SK-N-SH (cell line): ENCODE results near the gene SEC31B. TPM values are rescaled to one million over a fixed set of nuclear protein-coding genes. Genes with fewer than 3 reads are reported as not detected.

Source experiments
- CTCF ChIA-PET: fragments of 300-600, 350-600 bp; formaldehyde crosslinking; extraction: SDS; loops from one replicate; lab custom pipeline; 2021; lab: Yijun Ruan, JAX
- POLR2A ChIA-PET: fragments of 350-600 bp; sonication (Branson Sonifier 250); formaldehyde crosslinking; extraction: SDS; loops from one replicate; lab custom pipeline; 2020; ENCODE audit warnings: antibody characterized with exemption, inconsistent platforms; lab: Yijun Ruan, JAX
- DNase-seq: peaks from one replicate; pipeline ENCODE4 v3.0.0; 2012
- H2AFZ ChIP-seq: fragments of 200-600 bp; sonication (generic); 2 replicates; pipeline ENCODE4 v1.8.1; 2016; ENCODE audit warnings: antibody characterized with exemption, mild to moderate bottlenecking, low read depth
- H3F3A ChIP-seq: fragments of 200-600 bp; sonication (generic); replicated peaks from 2 replicates; pipeline ENCODE3; 2016; ENCODE audit warnings: antibody characterized with exemption, mild to moderate bottlenecking; ENCODE audit not compliant: insufficient read depth
- H3K27ac ChIP-seq, 2 experiments: fragments of 200-500 bp in 1 of 2; fragments of 200-600 bp in 1 of 2; sonication (Bioruptor generic) in 1 of 2; sonication (generic), shearing (Covaris generic) in 1 of 2; 2 replicates each; pipeline versions ENCODE4 v1.5.1 to v1.6.1; 2014 to 2016; ENCODE audit warnings: low read depth in 2 of 2, inconsistent platforms in 1 of 2, low read length in 1 of 2, mild to moderate bottlenecking in 1 of 2, mixed read lengths in 1 of 2
- H3K27me3 ChIP-seq: fragments of 200-600 bp; sonication (generic), shearing (Covaris generic); 2 replicates; pipeline ENCODE4 v1.6.1; 2016; ENCODE audit warnings: mixed run types; ENCODE audit not compliant: insufficient read depth
- H3K36me3 ChIP-seq, 2 experiments: fragments of 200-500 bp in 1 of 2; fragments of 200-600 bp in 1 of 2; sonication (Bioruptor generic) in 1 of 2; sonication (generic) in 1 of 2; replicated peaks in 1 of 2; 2 replicates each; pipeline versions ENCODE3 to v1.5.1; 2014 to 2016; ENCODE audit warnings: low read length in 1 of 2, mild to moderate bottlenecking in 1 of 2; ENCODE audit not compliant: insufficient read depth in 2 of 2, control insufficient read depth in 1 of 2
- H3K4me1 ChIP-seq, 2 experiments: fragments of 200-500 bp in 1 of 2; fragments of 200-600 bp in 1 of 2; sonication (Bioruptor generic) in 1 of 2; sonication (generic), shearing (Covaris generic) in 1 of 2; 2 replicates each; pipeline versions ENCODE4 v1.5.1 to v1.6.1; 2014 to 2016; ENCODE audit warnings: low read depth in 1 of 2, low read length in 1 of 2, mixed run types in 1 of 2; ENCODE audit not compliant: insufficient read depth in 2 of 2, control insufficient read depth in 1 of 2
- H3K4me2 ChIP-seq: fragments of 200-600 bp; sonication (generic), shearing (Covaris generic); 2 replicates; pipeline ENCODE4 v1.6.1; 2017; ENCODE audit warnings: mixed run types
- H3K4me3 ChIP-seq, 2 experiments: fragments of 200-500 bp in 1 of 2; fragments of 200-600 bp in 1 of 2; sonication (Bioruptor generic) in 1 of 2; sonication (generic), shearing (Covaris generic) in 1 of 2; 2 replicates each; pipeline versions ENCODE4 v1.5.1 to v1.8.1; 2014 to 2016; ENCODE audit warnings: low read depth in 2 of 2, inconsistent platforms in 1 of 2, low read length in 1 of 2, mild to moderate bottlenecking in 1 of 2, mixed read lengths in 1 of 2, moderate library complexity in 1 of 2
- H3K79me2 ChIP-seq: fragments of 200-600 bp; sonication (generic); 2 replicates; pipeline ENCODE4 v1.8.1; 2017; ENCODE audit warnings: mild to moderate bottlenecking; ENCODE audit not compliant: insufficient read depth
- H3K9ac ChIP-seq: fragments of 200-600 bp; sonication (generic); 2 replicates; pipeline ENCODE4 v1.6.1; 2017; ENCODE audit warnings: mixed run types
- H3K9me2 ChIP-seq: fragments of 200-600 bp; sonication (generic); 2 replicates; pipeline ENCODE4 v1.6.1; 2017; ENCODE audit warnings: mixed run types
- H3K9me3 ChIP-seq: fragments of 200-600 bp; sonication (generic); 2 replicates; pipeline ENCODE4 v1.6.1; 2017; ENCODE audit warnings: mixed run types, mild to moderate bottlenecking, moderate library complexity
- H4K20me1 ChIP-seq: fragments of 200-600 bp; sonication (generic); 2 replicates; pipeline ENCODE4 v1.6.1; 2017; ENCODE audit warnings: mild to moderate bottlenecking, mixed run types; ENCODE audit not compliant: insufficient read depth
- CHD2 ChIP-seq: fragments of 150-350 bp; IDR thresholded peaks from 2 replicates; pipeline ENCODE4 v1.6.1; 2018; ENCODE audit warnings: low read length; ENCODE audit not compliant: partially characterized antibody
- ELF1 ChIP-seq: IDR thresholded peaks from 2 replicates; pipeline ENCODE4 v1.4.0; 2012
- EZH2phosphoT487 ChIP-seq: fragments of 200-600 bp; sonication (generic); IDR thresholded peaks from 2 replicates; pipeline ENCODE4 v1.6.1; 2017; ENCODE audit warnings: low read depth, mixed run types, mild to moderate bottlenecking, antibody characterized with exemption, moderate library complexity, borderline replicate concordance
- FOSL2 ChIP-seq: IDR thresholded peaks from 2 replicates; pipeline ENCODE4 v1.4.0; 2012; ENCODE audit warnings: low read depth, mild to moderate bottlenecking, moderate library complexity, borderline replicate concordance
- FOXJ3 ChIP-seq: sonication (generic); formaldehyde crosslinking; IDR thresholded peaks from 2 replicates; pipeline ENCODE4 v1.5.1; 2020; ENCODE audit warnings: mild to moderate bottlenecking, missing genetic modification reagents
- GABPA ChIP-seq: IDR thresholded peaks from 2 replicates; pipeline ENCODE4 v1.4.0; 2012; ENCODE audit warnings: low read depth, mild to moderate bottlenecking
- GATA2 ChIP-seq: sonication (generic); formaldehyde crosslinking; IDR thresholded peaks from 2 replicates; pipeline ENCODE4 v1.5.0; 2020; ENCODE audit warnings: mild to moderate bottlenecking, missing genetic modification reagents
- RCOR1 ChIP-seq: fragments of 150-350 bp; IDR thresholded peaks from 2 replicates; pipeline ENCODE4 v1.6.1; 2017; ENCODE audit warnings: antibody characterized with exemption, low read length
- SIN3A ChIP-seq: IDR thresholded peaks from 2 replicates; pipeline ENCODE4 v1.6.1; 2012; ENCODE audit warnings: low read depth, mild to moderate bottlenecking, low read length, moderate library complexity, borderline replicate concordance
- TAF1 ChIP-seq: IDR thresholded peaks from 2 replicates; pipeline ENCODE4 v1.6.1; 2012; ENCODE audit warnings: low read depth, mild to moderate bottlenecking, low read length, moderate library complexity, borderline replicate concordance
- TEAD4 ChIP-seq: IDR thresholded peaks from 2 replicates; pipeline ENCODE4 v1.4.0; 2012; ENCODE audit warnings: mild to moderate bottlenecking, borderline replicate concordance; ENCODE audit not compliant: insufficient read depth
- WGBS: methylation state at CpG from one replicate; pipeline ENCODE4 v1.1.6; 2017; ENCODE audit warnings: low lambda C conversion rate; 5-methylcytosine and 5-hydroxymethylcytosine counted together
- polyA plus RNA-seq, 3 experiments: library from polyadenylated mRNA; depleted of rRNA; stranded (reverse); fragments of >200 nt; gene quantifications; 2 replicates each; pipeline ENCODE4 v1.2.3, GENCODE V29; 2012
- TF ChIP-seq, protein P1 (sequence below): IDR thresholded peaks from 2 replicates; pipeline ENCODE4 v1.6.1; 2012; ENCODE audit warnings: mild to moderate bottlenecking, low read depth, low read length, moderate library complexity
- TF ChIP-seq, protein P2 (sequence below): IDR thresholded peaks from 2 replicates; pipeline ENCODE4 v1.4.0; 2012; ENCODE audit warnings: low read depth, borderline replicate concordance
- TF ChIP-seq, protein P3 (sequence below): IDR thresholded peaks from 2 replicates; pipeline ENCODE4 v1.4.0; 2012; ENCODE audit warnings: low read depth, borderline replicate concordance

Gene SEC31B
- polyA plus RNA-seq, 1 of the 3 experiments (the other 2 are of a cell fraction) = 8.8 TPM

DNA sequence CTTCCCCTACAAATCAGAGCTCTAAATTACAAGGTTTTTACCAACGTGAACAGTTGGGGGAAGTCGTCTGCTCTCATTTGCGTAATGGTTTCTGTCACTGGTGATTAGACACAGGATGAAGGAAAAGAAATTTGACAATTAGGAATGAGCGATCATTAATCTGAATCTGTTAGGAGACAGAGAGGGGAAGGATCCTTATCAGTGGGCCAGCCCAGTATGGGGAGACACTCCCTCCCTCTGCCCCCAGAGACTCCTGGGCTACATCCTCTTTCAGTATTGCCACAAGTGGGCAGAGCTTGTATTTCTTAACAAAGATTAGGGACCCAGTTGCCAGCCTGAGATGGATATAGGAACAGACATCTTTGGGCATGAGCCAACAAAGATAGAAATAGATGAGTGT, 31.5 kb upstream of the SEC31B start:
- no peaks in the 10 kb centered on the region for H3K9me3 ChIP-seq
- TF ChIP-seq, protein P1, sequence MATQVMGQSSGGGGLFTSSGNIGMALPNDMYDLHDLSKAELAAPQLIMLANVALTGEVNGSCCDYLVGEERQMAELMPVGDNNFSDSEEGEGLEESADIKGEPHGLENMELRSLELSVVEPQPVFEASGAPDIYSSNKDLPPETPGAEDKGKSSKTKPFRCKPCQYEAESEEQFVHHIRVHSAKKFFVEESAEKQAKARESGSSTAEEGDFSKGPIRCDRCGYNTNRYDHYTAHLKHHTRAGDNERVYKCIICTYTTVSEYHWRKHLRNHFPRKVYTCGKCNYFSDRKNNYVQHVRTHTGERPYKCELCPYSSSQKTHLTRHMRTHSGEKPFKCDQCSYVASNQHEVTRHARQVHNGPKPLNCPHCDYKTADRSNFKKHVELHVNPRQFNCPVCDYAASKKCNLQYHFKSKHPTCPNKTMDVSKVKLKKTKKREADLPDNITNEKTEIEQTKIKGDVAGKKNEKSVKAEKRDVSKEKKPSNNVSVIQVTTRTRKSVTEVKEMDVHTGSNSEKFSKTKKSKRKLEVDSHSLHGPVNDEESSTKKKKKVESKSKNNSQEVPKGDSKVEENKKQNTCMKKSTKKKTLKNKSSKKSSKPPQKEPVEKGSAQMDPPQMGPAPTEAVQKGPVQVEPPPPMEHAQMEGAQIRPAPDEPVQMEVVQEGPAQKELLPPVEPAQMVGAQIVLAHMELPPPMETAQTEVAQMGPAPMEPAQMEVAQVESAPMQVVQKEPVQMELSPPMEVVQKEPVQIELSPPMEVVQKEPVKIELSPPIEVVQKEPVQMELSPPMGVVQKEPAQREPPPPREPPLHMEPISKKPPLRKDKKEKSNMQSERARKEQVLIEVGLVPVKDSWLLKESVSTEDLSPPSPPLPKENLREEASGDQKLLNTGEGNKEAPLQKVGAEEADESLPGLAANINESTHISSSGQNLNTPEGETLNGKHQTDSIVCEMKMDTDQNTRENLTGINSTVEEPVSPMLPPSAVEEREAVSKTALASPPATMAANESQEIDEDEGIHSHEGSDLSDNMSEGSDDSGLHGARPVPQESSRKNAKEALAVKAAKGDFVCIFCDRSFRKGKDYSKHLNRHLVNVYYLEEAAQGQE = no peak
- no peak for TF ChIP-seq SIN3A
- TF ChIP-seq GABPA = no peak
- TF ChIP-seq, protein P2, sequence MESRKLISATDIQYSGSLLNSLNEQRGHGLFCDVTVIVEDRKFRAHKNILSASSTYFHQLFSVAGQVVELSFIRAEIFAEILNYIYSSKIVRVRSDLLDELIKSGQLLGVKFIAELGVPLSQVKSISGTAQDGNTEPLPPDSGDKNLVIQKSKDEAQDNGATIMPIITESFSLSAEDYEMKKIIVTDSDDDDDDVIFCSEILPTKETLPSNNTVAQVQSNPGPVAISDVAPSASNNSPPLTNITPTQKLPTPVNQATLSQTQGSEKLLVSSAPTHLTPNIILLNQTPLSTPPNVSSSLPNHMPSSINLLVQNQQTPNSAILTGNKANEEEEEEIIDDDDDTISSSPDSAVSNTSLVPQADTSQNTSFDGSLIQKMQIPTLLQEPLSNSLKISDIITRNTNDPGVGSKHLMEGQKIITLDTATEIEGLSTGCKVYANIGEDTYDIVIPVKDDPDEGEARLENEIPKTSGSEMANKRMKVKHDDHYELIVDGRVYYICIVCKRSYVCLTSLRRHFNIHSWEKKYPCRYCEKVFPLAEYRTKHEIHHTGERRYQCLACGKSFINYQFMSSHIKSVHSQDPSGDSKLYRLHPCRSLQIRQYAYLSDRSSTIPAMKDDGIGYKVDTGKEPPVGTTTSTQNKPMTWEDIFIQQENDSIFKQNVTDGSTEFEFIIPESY = no peak
- TF ChIP-seq GATA2 (CRISPR knock-in tag) = no peak
- no peak for TF ChIP-seq FOSL2
- no peak for TF ChIP-seq TEAD4
- TF ChIP-seq RCOR1 = no peak
- TF ChIP-seq CHD2 = no peak
- no peak for TF ChIP-seq EZH2phosphoT487
- H3K27ac ChIP-seq = no peak overlapping the region; a peak in 1 of 4 replicates
- H3K4me2 ChIP-seq = no peak overlapping the region
- no peaks in the 10 kb centered on the region for H3F3A ChIP-seq
- H3K9ac ChIP-seq = no peak overlapping the region
- ChIA-PET CTCF (interaction anchor here (0.7 to 7.7 kb wide), 7 partner anchors 11 to 328 kb away, joined by 3 to 69 read pairs (median 6); partner anchors contain the start of gene HIF1AN), POLR2A (interaction anchor here (0.5 to 1.6 kb wide), 2 partner anchors 15 to 452 kb away, joined by 3 to 5 read pairs; partner anchors contain the start of gene HIF1AN)
- no peaks in the 10 kb centered on the region for H3K9me2 ChIP-seq
- H2AFZ ChIP-seq = no peak overlapping the region
- H3K4me1 ChIP-seq = peaks cover 0 to 8% of the 10 kb centered on the region in 2 experiments; a peak in 1 of 4 replicates
- H3K79me2 ChIP-seq = no peaks in the 10 kb centered on the region
- H3K4me3 ChIP-seq = no peak overlapping the region
- no peak for DNase-seq
- no peaks in the 10 kb centered on the region for H4K20me1 ChIP-seq
- 70% methylated on average over 4 of the region's 4 CpGs for WGBS
- H3K27me3 ChIP-seq = no peaks in the 10 kb centered on the region
- peaks cover 17 to 73% of the 10 kb centered on the region in 2 experiments for H3K36me3 ChIP-seq

DNA sequence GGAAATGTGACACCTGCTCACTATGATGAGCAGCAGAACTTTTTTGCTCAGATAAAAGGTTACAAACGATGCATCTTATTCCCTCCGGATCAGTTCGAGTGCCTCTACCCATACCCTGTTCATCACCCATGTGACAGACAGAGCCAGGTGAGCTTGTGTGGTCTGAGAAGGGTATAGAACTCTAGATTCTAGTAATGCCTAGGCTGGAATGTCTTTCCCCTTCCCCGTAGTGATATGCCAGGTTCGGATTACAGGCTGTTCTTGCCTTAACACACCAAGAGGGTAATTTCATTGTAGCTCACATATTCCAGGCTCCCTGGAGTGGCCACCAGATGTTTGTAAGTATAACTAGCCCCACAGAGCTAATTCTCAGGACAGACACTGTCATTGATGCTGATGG, 25.3 kb upstream of the SEC31B start:
- Histone ChIP-seq H3K79me2 (peaks cover 17% of the 10 kb centered on the region), H4K20me1 (peaks cover 6% of the 10 kb centered on the region; the same call in 1 of the 2 replicates), H3K4me1 (no peaks in the 10 kb centered on the region), H2AFZ (no peak overlapping the region), H3K9me2 (no peaks in the 10 kb centered on the region), H3K27me3 (no peaks in the 10 kb centered on the region), H3K27ac (no peak overlapping the region), H3K36me3 (peaks cover 33 to 85% of the 10 kb centered on the region in 2 experiments), H3F3A (peaks cover 4% of the 10 kb centered on the region), H3K4me2 (no peak overlapping the region), H3K9ac (no peak overlapping the region), H3K4me3 (no peak overlapping the region), H3K9me3 (no peaks in the 10 kb centered on the region)
- no peak for DNase-seq
- 97% methylated on average over 5 of the region's 5 CpGs for WGBS
- ChIA-PET POLR2A (no interaction called here), CTCF (interaction anchor here (1.0 to 1.7 kb wide), 7 partner anchors 9 to 334 kb away, joined by 3 to 7 read pairs (median 3); partner anchors contain the start of gene HIF1AN)
- TF ChIP-seq, protein P1 = no peak
- no peak for TF ChIP-seq ELF1
- no peak for TF ChIP-seq TAF1
- TF ChIP-seq FOXJ3 (CRISPR knock-in tag) = no peak
- TF ChIP-seq, protein P3, sequence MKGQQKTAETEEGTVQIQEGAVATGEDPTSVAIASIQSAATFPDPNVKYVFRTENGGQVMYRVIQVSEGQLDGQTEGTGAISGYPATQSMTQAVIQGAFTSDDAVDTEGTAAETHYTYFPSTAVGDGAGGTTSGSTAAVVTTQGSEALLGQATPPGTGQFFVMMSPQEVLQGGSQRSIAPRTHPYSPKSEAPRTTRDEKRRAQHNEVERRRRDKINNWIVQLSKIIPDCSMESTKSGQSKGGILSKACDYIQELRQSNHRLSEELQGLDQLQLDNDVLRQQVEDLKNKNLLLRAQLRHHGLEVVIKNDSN = no peak
